Fibroblast of lung (primary cell): ENCODE measurements around the gene CCNJL. TPM values are rescaled to one million over a fixed set of nuclear protein-coding genes. Genes with fewer than 3 reads are reported as not detected.

Experiments
- DNase-seq, 2 donors: peaks; one replicate each; pipeline versions ENCODE4 v3.0.0 to v3.0.0-alpha.2; 2010; ENCODE audit warnings: low read depth in 2 of 2
- H2AFZ ChIP-seq: 2 replicates; pipeline ENCODE4 v1.5.1; 2012; ENCODE audit warnings: low read length, control low read depth, inconsistent platforms
- H3K27ac ChIP-seq: 2 replicates; pipeline ENCODE4 v1.5.1; 2011; ENCODE audit warnings: low read length, control low read depth; ENCODE audit not compliant: insufficient read depth
- H3K27me3 ChIP-seq: 2 replicates; pipeline ENCODE4 v1.5.1; 2011; ENCODE audit warnings: mild to moderate bottlenecking, low read length; ENCODE audit not compliant: control insufficient read depth, insufficient read depth
- H3K36me3 ChIP-seq: 2 replicates; pipeline ENCODE4 v1.5.1; 2011; ENCODE audit warnings: low read length; ENCODE audit not compliant: control insufficient read depth, insufficient read depth
- H3K4me1 ChIP-seq: 2 replicates; pipeline ENCODE4 v1.5.1; 2011; ENCODE audit warnings: low read length; ENCODE audit not compliant: control insufficient read depth, insufficient read depth; ENCODE audit errors: extremely low read depth
- H3K4me2 ChIP-seq: 2 replicates; pipeline ENCODE4 v1.5.1; 2011; ENCODE audit warnings: low read length, control low read depth; ENCODE audit not compliant: insufficient read depth; ENCODE audit errors: extremely low read depth
- H3K4me3 ChIP-seq, 4 experiments: fragments of 200-600 bp in 1 of 4; sonication (generic) in 1 of 4; replicated peaks in 1 of 4; 2 replicates each; pipeline ENCODE4 v1.5.1; 2011 to 2016; ENCODE audit warnings: low read length in 4 of 4, low read depth in 3 of 4, mild to moderate bottlenecking in 3 of 4, control low read depth in 2 of 4, inconsistent platforms in 1 of 4, mixed read lengths in 1 of 4; ENCODE audit not compliant: insufficient read depth in 1 of 4; ENCODE audit errors: control extremely low read depth in 1 of 4
- H3K79me2 ChIP-seq: 2 replicates; pipeline ENCODE4 v1.5.1; 2012; ENCODE audit warnings: mild to moderate bottlenecking, low read length, inconsistent platforms; ENCODE audit not compliant: control insufficient read depth, insufficient read depth
- H3K9ac ChIP-seq: 2 replicates; pipeline ENCODE4 v1.5.1; 2011; ENCODE audit warnings: mild to moderate bottlenecking, low read length, control low read depth; ENCODE audit not compliant: insufficient read depth
- H3K9me3 ChIP-seq: 2 replicates; pipeline ENCODE4 v1.5.1; 2012; ENCODE audit warnings: low read depth, low read length; ENCODE audit not compliant: control insufficient read depth, insufficient read depth
- H4K20me1 ChIP-seq: 2 replicates; pipeline ENCODE4 v1.5.1; 2011; ENCODE audit warnings: low read length; ENCODE audit not compliant: control insufficient read depth, insufficient read depth; ENCODE audit errors: extremely low read depth
- CTCF ChIP-seq, 2 donors: IDR thresholded peaks in 1 of 2; conservative IDR thresholded peaks in 1 of 2; 1 replicate in 1 of 2; 2 replicates in 1 of 2; pipeline ENCODE4 v1.5.1; 2011 to 2012; ENCODE audit warnings: low read length in 2 of 2, control low read depth in 1 of 2, inconsistent platforms in 1 of 2, low read depth in 1 of 2, mild to moderate bottlenecking in 1 of 2
- EZH2 ChIP-seq: IDR thresholded peaks from 2 replicates; pipeline ENCODE4 v1.5.1; 2012; ENCODE audit warnings: low read length, control low read depth, mild to moderate bottlenecking; ENCODE audit errors: missing control alignments
- polyA plus RNA-seq, 2 donors: library from polyadenylated mRNA; depleted of rRNA in 1 of 2; stranded (reverse) in 1 of 2; unstranded in 1 of 2; fragments of >200 nt; gene quantifications; 2 replicates each; pipeline ENCODE4 v1.2.1, GENCODE V29; 2011 to 2012; ENCODE audit warnings: missing spikeins in 1 of 2
- total RNA-seq: library from RNA; depleted of rRNA; stranded (reverse); fragments of >200 nt; gene quantifications from 2 replicates; pipeline ENCODE4 v1.2.1, GENCODE V29; 2014

CCNJL gene
- total and polyA plus RNA-seq, 2 donors (not counting 1 experiment from before 2014, with no cell fraction given), result 0.73 TPM; not detected in 1

GRCh38 chr5:160209917-160210316, 102.4 kb downstream of the CCNJL start:
- Histone ChIP-seq H3K4me3 (no peak overlapping the region), H3K36me3 (no peaks in the 10 kb centered on the region), H3K4me1 (no peaks in the 10 kb centered on the region), H3K27ac (no peak overlapping the region), H3K79me2 (no peaks in the 10 kb centered on the region), H4K20me1 (no peaks in the 10 kb centered on the region), H3K27me3 (no peaks in the 10 kb centered on the region), H3K4me2 (no peak overlapping the region), H3K9ac (no peak overlapping the region), H2AFZ (no peak overlapping the region), H3K9me3 (no peaks in the 10 kb centered on the region)
- no peak for DNase-seq
- no peak for TF ChIP-seq CTCF (conservative IDR thresholded peaks at IDR 0.05 in 1 of 2, IDR thresholded peaks at IDR 0.05 in 1 of 2; ENCODE audit: low read depth in 1 of 2, low read length in 2 of 2)
- TF ChIP-seq EZH2, result no peak

GRCh38 chr5:160207061-160207460, 105.3 kb downstream of the CCNJL start:
- no peak overlapping the region for H3K27ac ChIP-seq
- no peak overlapping the region for H3K4me2 ChIP-seq
- no peak overlapping the region for H3K9ac ChIP-seq
- no peak for DNase-seq
- H3K36me3 ChIP-seq, result no peaks in the 10 kb centered on the region
- no peaks in the 10 kb centered on the region for H3K4me1 ChIP-seq
- H3K79me2 ChIP-seq, result no peaks in the 10 kb centered on the region
- no peak overlapping the region for H3K4me3 ChIP-seq
- H4K20me1 ChIP-seq, result no peaks in the 10 kb centered on the region
- no peak for TF ChIP-seq CTCF (conservative IDR thresholded peaks at IDR 0.05 in 1 of 2, IDR thresholded peaks at IDR 0.05 in 1 of 2; ENCODE audit: low read depth in 1 of 2, low read length in 2 of 2)
- TF ChIP-seq EZH2, result no peak
- no peak overlapping the region for H2AFZ ChIP-seq
- no peaks in the 10 kb centered on the region for H3K9me3 ChIP-seq
- no peaks in the 10 kb centered on the region for H3K27me3 ChIP-seq

Other genes with a start within 250 kb of the CCNJL start
- gene PWWP2A, start 193.1 kb downstream of the CCNJL start, total RNA-seq, result 14.9 and 17.0 TPM in 2 replicates
- gene PWWP2A, start 193.1 kb downstream of the CCNJL start, polyA plus RNA-seq, result 10.4 and 11.7 TPM in 2 replicates
- gene FABP6, start 83.1 kb downstream of the CCNJL start, total RNA-seq, result not detected in 2 replicates
- gene FABP6, start 83.1 kb downstream of the CCNJL start, polyA plus RNA-seq, result not detected in 2 replicates
- gene C1QTNF2, start 58.1 kb upstream of the CCNJL start, total RNA-seq, result 0.77 and 2.3 TPM in 2 replicates
- gene C1QTNF2, start 58.1 kb upstream of the CCNJL start, polyA plus RNA-seq, result 2.3 and 4.5 TPM in 2 replicates
- gene FAM200C, start 87.5 kb upstream of the CCNJL start, total RNA-seq, result 4.9 and 5.3 TPM in 2 replicates
- gene FAM200C, start 87.5 kb upstream of the CCNJL start, polyA plus RNA-seq, result 1.8 and 4.0 TPM in 2 replicates
- 74.5 and 79.4 TPM in 2 replicates for gene SLU7, start 106.5 kb upstream of the CCNJL start, total RNA-seq
- gene SLU7, start 106.5 kb upstream of the CCNJL start, polyA plus RNA-seq, result 35.6 and 47.1 TPM in 2 replicates
- 17.5 and 77.5 TPM in 2 replicates for gene PTTG1, start 109.3 kb upstream of the CCNJL start, total RNA-seq
- gene PTTG1, start 109.3 kb upstream of the CCNJL start, polyA plus RNA-seq, result 108 and 363 TPM in 2 replicates